HEK293 (cell line): ENCODE results near the gene PLAGL2.
A peak's percentile ranks its signal among the peaks of the same experiment; 100 is the strongest.

Experiments
- CTCF ChIA-PET: fragments of 350-600 bp; formaldehyde crosslinking; extraction: SDS; loops from one replicate; lab custom pipeline; 2021; ENCODE audit warnings: antibody characterized with exemption; lab: Yijun Ruan, JAX
- POLR2A ChIA-PET: fragments of 300-600 bp; formaldehyde crosslinking; extraction: SDS; loops from one replicate; lab custom pipeline; 2020; ENCODE audit warnings: antibody characterized with exemption, inconsistent platforms; lab: Yijun Ruan, JAX
- H3K27ac ChIP-seq: fragments of 200-500 bp; sonication (Bioruptor generic); 2 replicates; pipeline ENCODE4 v1.5.1; 2014; ENCODE audit warnings: low read depth, low read length, control low read depth, inconsistent platforms; ENCODE audit errors: extremely low read depth
- H3K36me3 ChIP-seq, 2 experiments: fragments of 200-500 bp in 1 of 2; sonication (Bioruptor generic) in 1 of 2; 1 replicate in 1 of 2; 2 replicates in 1 of 2; pipeline ENCODE4 v1.5.1; 2014 to 2017; ENCODE audit warnings: inconsistent platforms in 2 of 2, low read length in 2 of 2; ENCODE audit not compliant: control insufficient read depth in 2 of 2, insufficient read depth in 1 of 2
- H3K4me1 ChIP-seq: fragments of 200-500 bp; sonication (Bioruptor generic); 2 replicates; pipeline ENCODE4 v1.5.1; 2014; ENCODE audit warnings: mild to moderate bottlenecking, low read length, inconsistent platforms; ENCODE audit not compliant: control insufficient read depth, insufficient read depth
- H3K4me3 ChIP-seq: 2 replicates; pipeline ENCODE4 v1.5.1; 2011; ENCODE audit warnings: low read depth, mild to moderate bottlenecking, control low read depth, low read length, moderate library complexity
- H3K9me3 ChIP-seq: fragments of 200-500 bp; sonication (Bioruptor generic); 2 replicates; pipeline ENCODE4 v1.5.1; 2014; ENCODE audit warnings: low read depth, low read length, inconsistent platforms; ENCODE audit not compliant: control insufficient read depth, insufficient read depth
- EGR2 ChIP-seq: fragments of 450-650 bp; formaldehyde crosslinking; IDR thresholded peaks from 2 replicates; pipeline ENCODE4 v1.5.1; 2016; ENCODE audit warnings: low read depth, missing biosample characterization, missing genetic modification characterization
- GLI4 ChIP-seq: fragments of 450-650 bp; formaldehyde crosslinking; IDR thresholded peaks from 2 replicates; pipeline ENCODE4 v1.5.1; 2016; ENCODE audit warnings: missing biosample characterization, missing genetic modification characterization
- OSR2 ChIP-seq: fragments of 450-650 bp; formaldehyde crosslinking; IDR thresholded peaks from 2 replicates; pipeline ENCODE4 v1.5.1; 2016; ENCODE audit warnings: missing biosample characterization, missing genetic modification characterization
- TSHZ1 ChIP-seq: fragments of 450-650 bp; formaldehyde crosslinking; IDR thresholded peaks from 2 replicates; pipeline ENCODE4 v1.5.1; 2016; ENCODE audit warnings: missing biosample characterization, missing genetic modification characterization, borderline replicate concordance
- ZBTB7A ChIP-seq: fragments of 450-650 bp; formaldehyde crosslinking; IDR thresholded peaks from 2 replicates; pipeline ENCODE4 v1.5.1; 2016; ENCODE audit warnings: low read depth, missing biosample characterization, missing genetic modification characterization
- ZFHX2 ChIP-seq: fragments of 450-650 bp; formaldehyde crosslinking; conservative IDR thresholded peaks from 2 replicates; pipeline ENCODE4 v1.5.1; 2016; ENCODE audit warnings: missing biosample characterization, missing genetic modification characterization
- ZIC2 ChIP-seq: fragments of 450-650 bp; formaldehyde crosslinking; IDR thresholded peaks from 2 replicates; pipeline ENCODE4 v1.5.1; 2016; ENCODE audit warnings: missing biosample characterization, missing genetic modification characterization
- ZNF132 ChIP-seq: fragments of 450-650 bp; formaldehyde crosslinking; IDR thresholded peaks from 2 replicates; pipeline ENCODE4 v1.5.1; 2017; ENCODE audit warnings: missing biosample characterization, missing genetic modification characterization, borderline replicate concordance
- ZNF157 ChIP-seq: fragments of 450-650 bp; formaldehyde crosslinking; IDR thresholded peaks from 2 replicates; pipeline ENCODE4 v1.5.1; 2016; ENCODE audit warnings: missing biosample characterization, missing genetic modification characterization
- ZNF274 ChIP-seq, 2 experiments: fragments of 200-500 bp in 1 of 2; fragments of 450-650 bp in 1 of 2; sonication (Bioruptor generic) in 1 of 2; formaldehyde crosslinking in 1 of 2; IDR thresholded peaks; 2 replicates each; pipeline versions ENCODE4 v1.5.1 to v1.6.1; 2014 to 2016; ENCODE audit warnings: borderline replicate concordance in 1 of 2, inconsistent platforms in 1 of 2, low read length in 1 of 2, missing biosample characterization in 1 of 2, missing genetic modification characterization in 1 of 2
- ZNF366 ChIP-seq: fragments of 450-650 bp; formaldehyde crosslinking; conservative IDR thresholded peaks from 2 replicates; pipeline ENCODE4 v1.5.1; 2016; ENCODE audit warnings: missing biosample characterization, missing genetic modification characterization
- ZNF473 ChIP-seq: fragments of 450-650 bp; formaldehyde crosslinking; IDR thresholded peaks from 2 replicates; pipeline ENCODE4 v1.5.1; 2017; ENCODE audit warnings: missing biosample characterization, missing genetic modification characterization
- ZNF514 ChIP-seq: fragments of 450-650 bp; formaldehyde crosslinking; IDR thresholded peaks from 2 replicates; pipeline ENCODE4 v1.5.1; 2016; ENCODE audit warnings: missing biosample characterization, missing genetic modification characterization
- ZNF623 ChIP-seq: fragments of 450-650 bp; formaldehyde crosslinking; IDR thresholded peaks from 2 replicates; pipeline ENCODE4 v1.5.1; 2016; ENCODE audit warnings: missing biosample characterization, missing genetic modification characterization
- ZNF629 ChIP-seq: fragments of 450-650 bp; formaldehyde crosslinking; IDR thresholded peaks from 2 replicates; pipeline ENCODE4 v1.5.1; 2017; ENCODE audit warnings: missing biosample characterization, missing genetic modification characterization
- ZNF837 ChIP-seq: fragments of 450-650 bp; formaldehyde crosslinking; IDR thresholded peaks from 2 replicates; pipeline ENCODE4 v1.5.1; 2016; ENCODE audit warnings: missing biosample characterization, missing genetic modification characterization
- ZSCAN30 ChIP-seq: fragments of 450-650 bp; IDR thresholded peaks from 2 replicates; pipeline ENCODE4 v1.5.1; 2018; ENCODE audit warnings: missing biosample characterization, mild to moderate bottlenecking, missing genetic modification characterization, moderate library complexity
- TF ChIP-seq, protein P1 (sequence below): fragments of 450-650 bp; formaldehyde crosslinking; IDR thresholded peaks from 2 replicates; pipeline ENCODE4 v1.5.1; 2016; ENCODE audit warnings: missing biosample characterization, missing genetic modification characterization

Gene PLAGL2

GRCh38 chr20:32205110-32205842 is 2.3 kb downstream of the PLAGL2 start (continued):
- TF ChIP-seq ZNF629 (tag by site-specific recombination) = peak; percentile 66
- no peak for TF ChIP-seq ZSCAN30 (tag by site-specific recombination)
- no peak for TF ChIP-seq ZBTB7A (tag by site-specific recombination)
- no peak for TF ChIP-seq GLI4
- TF ChIP-seq ZNF157 (tag by site-specific recombination) = no peak
- TF ChIP-seq ZNF623 (tag by site-specific recombination) = no peak
- TF ChIP-seq, protein P1, sequence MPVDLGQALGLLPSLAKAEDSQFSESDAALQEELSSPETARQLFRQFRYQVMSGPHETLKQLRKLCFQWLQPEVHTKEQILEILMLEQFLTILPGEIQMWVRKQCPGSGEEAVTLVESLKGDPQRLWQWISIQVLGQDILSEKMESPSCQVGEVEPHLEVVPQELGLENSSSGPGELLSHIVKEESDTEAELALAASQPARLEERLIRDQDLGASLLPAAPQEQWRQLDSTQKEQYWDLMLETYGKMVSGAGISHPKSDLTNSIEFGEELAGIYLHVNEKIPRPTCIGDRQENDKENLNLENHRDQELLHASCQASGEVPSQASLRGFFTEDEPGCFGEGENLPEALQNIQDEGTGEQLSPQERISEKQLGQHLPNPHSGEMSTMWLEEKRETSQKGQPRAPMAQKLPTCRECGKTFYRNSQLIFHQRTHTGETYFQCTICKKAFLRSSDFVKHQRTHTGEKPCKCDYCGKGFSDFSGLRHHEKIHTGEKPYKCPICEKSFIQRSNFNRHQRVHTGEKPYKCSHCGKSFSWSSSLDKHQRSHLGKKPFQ (tag by site-specific recombination) = no peak
- no peak for TF ChIP-seq ZIC2 (tag by site-specific recombination)
- TF ChIP-seq ZNF473 (tag by site-specific recombination) = no peak
- TF ChIP-seq ZNF837 = no peak

DNA sequence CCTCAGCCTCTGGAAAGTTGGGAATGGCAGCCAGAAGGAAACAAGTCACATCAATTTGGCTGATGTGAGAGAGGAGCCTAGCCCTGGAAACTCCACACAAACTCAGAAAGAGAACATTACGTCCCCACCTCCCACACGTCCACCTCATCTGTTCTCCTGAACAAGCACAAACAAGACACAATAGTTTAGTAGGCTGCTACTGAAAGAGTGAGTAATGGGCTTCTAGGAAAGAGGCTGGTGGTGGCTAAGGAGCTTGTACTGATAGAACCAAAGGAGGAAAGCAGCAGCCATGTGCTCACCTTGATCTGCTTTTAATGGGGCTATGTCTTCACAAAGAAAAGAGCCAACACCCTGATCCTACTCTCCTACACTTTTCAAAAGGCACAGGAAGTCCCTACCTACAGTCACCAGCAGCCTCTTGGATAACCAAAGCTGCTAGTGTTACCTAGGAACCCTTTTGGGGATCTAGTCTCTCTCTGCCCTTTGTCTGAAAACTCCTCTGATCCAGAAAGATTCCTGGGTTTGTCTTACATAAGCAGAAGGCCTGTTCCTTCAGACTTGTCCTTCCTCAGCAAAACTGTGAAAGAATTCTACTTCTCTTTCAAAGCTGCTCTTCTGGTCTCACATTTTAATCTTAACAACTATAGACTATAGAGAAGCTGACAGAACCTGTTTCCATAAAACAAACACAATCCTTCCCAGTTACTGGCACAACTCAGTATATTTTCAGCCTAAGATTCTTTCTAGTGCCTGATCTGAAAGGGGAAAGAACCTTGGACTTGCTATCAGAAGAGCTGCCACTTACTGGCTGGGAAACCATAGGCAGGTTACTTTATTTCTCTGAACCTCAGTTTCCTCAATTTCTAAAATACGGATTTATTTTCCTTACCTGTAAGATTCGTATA is 3.1 kb downstream of the PLAGL2 start:
- CTCF ChIA-PET = no interaction called here
- POLR2A ChIA-PET = no interaction called here
- Histone ChIP-seq H3K36me3 (peaks cover 21 to 68% of the 10 kb centered on the region in 2 experiments; a peak in 2 of 3 replicates), H3K4me1 (peaks cover 6% of the 10 kb centered on the region), H3K27ac (no peak overlapping the region), H3K9me3 (no peaks in the 10 kb centered on the region), H3K4me3 (no peak overlapping the region)
- TF ChIP-seq EGR2 (tag by site-specific recombination) (peak; percentile 43; the same call in 1 of the 2 replicates), ZNF366 (tag by site-specific recombination) (0 out of 2 replicates have a peak, but pooled peaks have one; percentile 29), ZFHX2 (tag by site-specific recombination) (peak; percentile 69), ZNF274 (IDR thresholded peaks at IDR 0.05; ENCODE audit: low read length) (no peak), ZNF274 (tag by site-specific recombination; IDR thresholded peaks at IDR 0.05; ENCODE audit: borderline replicate concordance) (no peak), OSR2 (tag by site-specific recombination) (peak; percentile 40), ZNF514 (tag by site-specific recombination) (no peak), ZNF132 (tag by site-specific recombination) (no peak), TSHZ1 (tag by site-specific recombination) (no peak)
